HEK293 (cell line): ENCODE data around the gene MS4A2.

Source experiments
- ATF2 ChIP-seq: fragments of 450-650 bp; formaldehyde crosslinking; IDR thresholded peaks from 2 replicates; pipeline ENCODE4 v1.5.1; 2016; ENCODE audit warnings: missing biosample characterization, missing genetic modification characterization, low read depth
- CTCF ChIP-seq: fragments of 450-650 bp; formaldehyde crosslinking; IDR thresholded peaks from 2 replicates; pipeline ENCODE4 v1.5.1; 2016; ENCODE audit warnings: missing biosample characterization, missing genetic modification characterization
- HOXA7 ChIP-seq: sonication (generic); formaldehyde crosslinking; IDR thresholded peaks from 2 replicates; pipeline ENCODE4 v1.8.1; 2022; ENCODE audit warnings: missing genetic modification reagents, borderline replicate concordance
- PBX3 ChIP-seq: sonication (generic); formaldehyde crosslinking; IDR thresholded peaks from 2 replicates; pipeline ENCODE4 v1.8.1; 2022; ENCODE audit warnings: mild to moderate bottlenecking, moderate library complexity, missing genetic modification reagents
- REST ChIP-seq: fragments of 450-650 bp; formaldehyde crosslinking; IDR thresholded peaks from 2 replicates; pipeline ENCODE4 v1.5.1; 2016; ENCODE audit warnings: missing biosample characterization, missing genetic modification characterization
- YY1 ChIP-seq: fragments of 450-650 bp; formaldehyde crosslinking; IDR thresholded peaks from 2 replicates; pipeline ENCODE4 v1.5.1; 2018; ENCODE audit warnings: missing biosample characterization, missing genetic modification characterization
- ZBTB17 ChIP-seq: fragments of 450-650 bp; formaldehyde crosslinking; IDR thresholded peaks from 2 replicates; pipeline ENCODE4 v1.5.1; 2016; ENCODE audit warnings: missing biosample characterization, missing genetic modification characterization
- ZEB2 ChIP-seq: fragments of 450-650 bp; formaldehyde crosslinking; IDR thresholded peaks from 2 replicates; pipeline ENCODE4 v1.5.1; 2016; ENCODE audit warnings: missing biosample characterization, missing genetic modification characterization
- ZFHX2 ChIP-seq: fragments of 450-650 bp; formaldehyde crosslinking; conservative IDR thresholded peaks from 2 replicates; pipeline ENCODE4 v1.5.1; 2016; ENCODE audit warnings: missing biosample characterization, missing genetic modification characterization
- ZNF223 ChIP-seq: fragments of 450-650 bp; formaldehyde crosslinking; IDR thresholded peaks from 2 replicates; pipeline ENCODE4 v1.5.1; 2016; ENCODE audit warnings: missing biosample characterization, missing genetic modification characterization
- ZNF311 ChIP-seq: fragments of 450-650 bp; formaldehyde crosslinking; IDR thresholded peaks from 2 replicates; pipeline ENCODE4 v1.5.1; 2017; ENCODE audit warnings: missing biosample characterization, missing genetic modification characterization, borderline replicate concordance
- ZNF514 ChIP-seq: fragments of 450-650 bp; formaldehyde crosslinking; IDR thresholded peaks from 2 replicates; pipeline ENCODE4 v1.5.1; 2016; ENCODE audit warnings: missing biosample characterization, missing genetic modification characterization
- ZNF639 ChIP-seq: fragments of 450-650 bp; formaldehyde crosslinking; IDR thresholded peaks from 2 replicates; pipeline ENCODE4 v1.5.1; 2016; ENCODE audit warnings: missing biosample characterization, missing genetic modification characterization

- TF ChIP-seq ZBTB17 (tag by site-specific recombination) (no peak), HOXA7 (no peak), REST (tag by site-specific recombination) (no peak), ZNF223 (tag by site-specific recombination) (no peak), ATF2 (tag by site-specific recombination) (no peak), CTCF (tag by site-specific recombination) (no peak), ZEB2 (no peak), PBX3 (CRISPR knock-in tag) (no peak), ZNF311 (no peak), YY1 (tag by site-specific recombination) (no peak), ZNF514 (tag by site-specific recombination) (no peak), ZFHX2 (no peak), ZNF639 (tag by site-specific recombination) (no peak)
These were observed 32.0 kb upstream of the MS4A2 start, which contains the start of gene MS4A3 for GRCh38 chr11:60056349-60056969.
